HG03066 (cell line): ENCODE measurements around the gene LUC7L.
"Not testable (repeated sequence)": the region's sequence is repeated elsewhere in the genome, so short reads cannot be mapped to it uniquely, and the experiment has no call there.

Source experiments
- ATAC-seq: cut with Tn5 transposase; IDR thresholded peaks from one replicate; pipeline ENCODE4 v1.9.1; 2021; ENCODE audit warnings: low read depth; ENCODE audit not compliant: unreplicated experiment

Gene LUC7L

GRCh38 chr16:180681-181564, 48.3 kb downstream of the LUC7L start:
- ATAC-seq = no peak

- ATAC-seq = no peak
Measured at GRCh38 chr16:180101-180675, 49.1 kb downstream of the LUC7L start, which contains the start of gene HBQ1. HBQ1 (plus strand) TSS chr16:180459; CDS start chr16:180487, 28 bp downstream.

DNA sequence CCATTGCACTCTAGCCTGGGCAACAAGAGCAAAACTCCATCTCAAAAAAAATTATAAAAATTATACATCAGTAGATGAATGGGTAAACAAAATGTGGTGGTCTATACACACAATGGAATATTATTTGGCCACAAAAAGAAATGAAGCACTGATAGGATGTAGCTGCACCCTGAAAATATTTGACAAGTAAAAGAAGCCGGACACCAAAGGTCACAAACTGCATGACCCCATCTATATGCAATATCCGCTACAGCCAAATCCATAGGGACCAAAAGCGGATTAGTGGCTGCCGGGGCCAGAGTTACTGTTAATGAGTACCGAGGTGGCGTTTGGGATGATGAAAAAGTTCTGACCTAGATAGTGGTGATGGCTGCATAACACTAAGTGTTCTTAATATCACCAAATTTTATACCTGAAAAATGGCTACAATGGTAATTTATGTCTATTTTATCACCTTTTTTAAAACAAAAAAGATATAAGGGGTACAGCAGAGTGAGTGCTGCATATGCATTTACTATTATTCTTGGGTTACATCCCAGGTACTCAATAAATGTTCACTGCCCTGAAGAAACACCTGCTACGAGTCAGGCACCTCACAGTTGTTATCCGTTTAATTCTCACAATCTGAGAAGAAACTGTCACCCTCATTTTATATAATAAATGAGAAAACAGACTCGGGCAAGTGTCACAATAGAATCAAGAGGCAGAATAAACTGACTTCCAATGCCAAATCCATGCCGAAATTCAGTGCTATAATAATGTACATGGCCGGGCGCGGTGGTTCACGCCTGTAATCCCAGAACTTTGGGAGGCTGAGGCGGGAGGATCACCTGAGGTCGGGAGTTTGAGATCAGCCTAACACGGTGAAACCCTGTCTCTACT, 49.8 kb downstream of the LUC7L start:
- no peak for ATAC-seq

GRCh38 chr16:178668-179015, 50.6 kb downstream of the LUC7L start:
- ATAC-seq = no peak

- ATAC-seq = no peak
Measured at GRCh38 chr16:177981-178667, 51.1 kb downstream of the LUC7L start.

- ATAC-seq = no peak
Measured at GRCh38 chr16:177394-177822, 51.8 kb downstream of the LUC7L start.

- not testable (repeated sequence) for ATAC-seq
Measured at GRCh38 chr16:176477-177382, 52.5 kb downstream of the LUC7L start, which contains the start of gene HBA1. HBA1 (plus strand) TSS chr16:176680; CDS start chr16:176717, 37 bp downstream.

- ATAC-seq = not testable (repeated sequence)
Measured at GRCh38 chr16:176006-176405, 53.2 kb downstream of the LUC7L start.

- no peak for ATAC-seq
Measured at GRCh38 chr16:175011-175949, 54.0 kb downstream of the LUC7L start.

DNA sequence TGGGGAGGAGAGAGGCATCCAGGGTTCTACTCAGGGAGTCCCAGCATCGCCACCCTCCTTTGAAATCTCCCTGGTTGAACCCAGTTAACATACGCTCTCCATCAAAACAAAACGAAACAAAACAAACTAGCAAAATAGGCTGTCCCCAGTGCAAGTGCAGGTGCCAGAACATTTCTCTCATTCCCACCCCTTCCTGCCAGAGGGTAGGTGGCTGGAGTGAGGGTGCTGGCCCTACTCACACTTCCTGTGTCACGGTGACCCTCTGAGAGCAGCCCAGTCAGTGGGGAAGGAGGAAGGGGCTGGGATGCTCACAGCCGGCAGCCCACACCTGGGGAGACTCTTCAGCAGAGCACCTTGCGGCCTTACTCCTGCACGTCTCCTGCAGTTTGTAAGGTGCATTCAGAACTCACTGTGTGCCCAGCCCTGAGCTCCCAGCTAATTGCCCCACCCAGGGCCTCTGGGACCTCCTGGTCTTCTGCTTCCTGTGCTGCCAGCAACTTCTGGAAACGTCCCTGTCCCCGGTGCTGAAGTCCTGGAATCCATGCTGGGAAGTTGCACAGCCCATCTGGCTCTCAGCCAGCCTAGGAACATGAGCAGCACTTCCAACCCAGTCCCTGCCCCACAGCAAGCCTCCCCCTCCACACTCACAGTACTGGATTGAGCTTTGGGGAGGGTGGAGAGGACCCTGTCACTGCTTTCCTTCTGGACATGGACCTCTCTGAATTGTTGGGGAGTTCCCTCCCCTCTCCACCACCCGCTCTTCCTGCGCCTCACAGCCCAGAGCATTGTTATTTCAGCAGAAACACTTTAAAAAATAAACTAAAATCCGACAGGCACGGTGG, 55.1 kb downstream of the LUC7L start:
- not testable (repeated sequence) for ATAC-seq

DNA sequence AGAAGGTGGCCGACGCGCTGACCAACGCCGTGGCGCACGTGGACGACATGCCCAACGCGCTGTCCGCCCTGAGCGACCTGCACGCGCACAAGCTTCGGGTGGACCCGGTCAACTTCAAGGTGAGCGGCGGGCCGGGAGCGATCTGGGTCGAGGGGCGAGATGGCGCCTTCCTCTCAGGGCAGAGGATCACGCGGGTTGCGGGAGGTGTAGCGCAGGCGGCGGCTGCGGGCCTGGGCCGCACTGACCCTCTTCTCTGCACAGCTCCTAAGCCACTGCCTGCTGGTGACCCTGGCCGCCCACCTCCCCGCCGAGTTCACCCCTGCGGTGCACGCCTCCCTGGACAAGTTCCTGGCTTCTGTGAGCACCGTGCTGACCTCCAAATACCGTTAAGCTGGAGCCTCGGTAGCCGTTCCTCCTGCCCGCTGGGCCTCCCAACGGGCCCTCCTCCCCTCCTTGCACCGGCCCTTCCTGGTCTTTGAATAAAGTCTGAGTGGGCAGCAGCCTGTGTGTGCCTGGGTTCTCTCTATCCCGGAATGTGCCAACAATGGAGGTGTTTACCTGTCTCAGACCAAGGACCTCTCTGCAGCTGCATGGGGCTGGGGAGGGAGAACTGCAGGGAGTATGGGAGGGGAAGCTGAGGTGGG, 55.9 kb downstream of the LUC7L start:
- not testable (repeated sequence) for ATAC-seq

- not testable (repeated sequence) for ATAC-seq
Measured at GRCh38 chr16:172374-172941, 56.8 kb downstream of the LUC7L start, which contains the start of gene HBA2. HBA2 (plus strand) TSS chr16:172876; CDS start chr16:172913, 37 bp downstream.

- ATAC-seq = no peak
Measured at GRCh38 chr16:170788-171187, 58.5 kb downstream of the LUC7L start.

DNA sequence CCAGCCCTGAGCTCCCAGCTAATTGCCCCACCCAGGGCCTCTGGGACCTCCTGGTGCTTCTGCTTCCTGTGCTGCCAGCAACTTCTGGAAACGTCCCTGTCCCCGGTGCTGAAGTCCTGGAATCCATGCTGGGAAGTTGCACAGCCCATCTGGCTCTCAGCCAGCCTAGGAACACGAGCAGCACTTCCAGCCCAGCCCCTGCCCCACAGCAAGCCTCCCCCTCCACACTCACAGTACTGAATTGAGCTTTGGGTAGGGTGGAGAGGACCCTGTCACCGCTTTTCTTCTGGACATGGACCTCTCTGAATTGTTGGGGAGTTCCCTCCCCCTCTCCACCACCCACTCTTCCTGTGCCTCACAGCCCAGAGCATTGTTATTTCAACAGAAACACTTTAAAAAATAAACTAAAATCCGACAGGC, 59.2 kb downstream of the LUC7L start:
- not testable (repeated sequence) for ATAC-seq

GRCh38 chr16:169014-169413, 60.2 kb downstream of the LUC7L start:
- no peak for ATAC-seq

DNA sequence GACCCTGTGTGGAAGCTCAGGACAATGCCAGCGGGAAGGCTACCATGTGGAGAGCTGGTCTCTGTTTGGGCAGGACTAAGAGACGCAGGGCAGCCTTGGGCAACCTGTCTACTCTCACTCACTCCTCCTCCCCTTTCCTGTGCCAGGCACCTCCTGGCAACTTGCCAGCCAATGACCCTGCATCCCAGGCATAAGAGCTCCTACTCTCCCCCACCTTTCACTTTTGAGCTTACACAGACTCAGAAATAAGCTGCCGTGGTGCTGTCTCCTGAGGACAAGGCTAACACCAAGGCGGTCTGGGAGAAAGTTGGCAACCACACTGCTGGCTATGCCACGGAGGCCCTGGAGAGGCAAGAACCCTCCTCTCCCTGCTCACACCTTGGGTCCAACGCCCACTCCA, 60.8 kb downstream of the LUC7L start:
- no peak for ATAC-seq
